Measurements from ENCODE around the gene USP28.
"Not testable (repeated sequence)": the region's sequence is repeated elsewhere in the genome, so short reads cannot be mapped to it uniquely, and the experiment has no call there.

The USP28 gene

GRCh38 chr11:113875234-113876073 is at the start of gene USP28:
TSS of gene USP28 (minus strand) at chr11:113875572. CDS start at chr11:113875501, 71 bp downstream.
- peak in 55 of 56 donors; percentile 68 to 98 (median 93) for DNase-seq

- no peak for DNase-seq
Measured at GRCh38 chr11:113923572-113923971, 48.2 kb upstream of the USP28 start.

- not testable (repeated sequence) for DNase-seq
Measured at GRCh38 chr11:113911491-113911890, 36.1 kb upstream of the USP28 start.

- DNase-seq: no peak
Measured at GRCh38 chr11:113908098-113908497, 32.7 kb upstream of the USP28 start.

GRCh38 chr11:113907681-113908080 is 32.3 kb upstream of the USP28 start:
- DNase-seq: no peak

GRCh38 chr11:113907152-113907551 is 31.8 kb upstream of the USP28 start:
- no peak for DNase-seq

GRCh38 chr11:113906516-113906915 is 31.1 kb upstream of the USP28 start:
- DNase-seq: no peak

- no peak for DNase-seq
Measured at GRCh38 chr11:113906038-113906437, 30.7 kb upstream of the USP28 start.

GRCh38 chr11:113904379-113905101 is 29.2 kb upstream of the USP28 start, which contains the start of gene HTR3B:
TSS of gene HTR3B (plus strand) at chr11:113904796. CDS start at chr11:113904934, 138 bp downstream.
- DNase-seq: no peak

GRCh38 chr11:113901141-113901540 is 25.8 kb upstream of the USP28 start:
- no peak for DNase-seq

- peak in 25 of 56 donors; percentile 1 to 55 (median 8) for DNase-seq
Measured at GRCh38 chr11:113896156-113896879, 20.9 kb upstream of the USP28 start.

- DNase-seq: no peak
Measured at GRCh38 chr11:113895367-113896155, 20.2 kb upstream of the USP28 start.

- no peak for DNase-seq
Measured at GRCh38 chr11:113894421-113894996, 19.1 kb upstream of the USP28 start.

GRCh38 chr11:113888848-113889247 is 13.5 kb upstream of the USP28 start:
- no peak for DNase-seq

- DNase-seq: no peak
Measured at GRCh38 chr11:113885897-113886296, 10.5 kb upstream of the USP28 start.

GRCh38 chr11:113884361-113884836 is 9.0 kb upstream of the USP28 start:
- peak in 2 of 56 donors; percentile 3 to 7 for DNase-seq

- DNase-seq: no peak
Measured at GRCh38 chr11:113881856-113882255, 6.5 kb upstream of the USP28 start.

GRCh38 chr11:113880971-113881370 is 5.6 kb upstream of the USP28 start:
- DNase-seq: no peak

GRCh38 chr11:113879446-113879845 is 4.1 kb upstream of the USP28 start:
- DNase-seq: not testable (repeated sequence)

GRCh38 chr11:113877670-113878055 is 2.3 kb upstream of the USP28 start:
- DNase-seq: no peak

Data from nucleus accumbens (tissue), 56 donors.